ELR (cell line): ENCODE measurements around the gene PKP1.
A peak's percentile ranks its signal among the peaks of the same experiment; 100 is the strongest.

Experiments
- DNase-seq: peaks from one replicate; pipeline ENCODE4 v3.0.0-alpha.2; 2015; ENCODE audit warnings: low read depth

Gene PKP1

DNA sequence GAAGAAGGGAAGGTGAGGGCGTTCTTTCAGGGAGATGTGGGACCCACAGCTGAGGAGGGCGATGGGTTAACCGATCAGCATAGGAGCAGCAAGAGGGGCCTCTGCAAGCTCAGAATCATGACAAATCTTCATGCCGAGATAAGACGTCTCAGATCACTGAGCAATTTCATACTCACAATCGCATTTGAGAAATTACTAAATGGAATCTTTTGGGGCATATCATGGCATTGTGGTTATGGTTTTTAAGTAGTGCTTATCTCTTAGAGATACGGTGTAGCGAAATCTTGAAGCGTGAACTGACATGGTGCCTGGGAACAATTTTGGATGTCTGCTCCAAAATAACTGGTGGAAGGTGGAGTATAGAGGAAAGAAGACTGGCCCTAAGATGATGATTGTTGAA, 88.0 kb downstream of the PKP1 start:
- no peak for DNase-seq

- no peak for DNase-seq
These were observed 88.5 kb downstream of the PKP1 start for GRCh38 chr1:201371792-201372191.

- DNase-seq: no peak
These were observed 91.1 kb downstream of the PKP1 start for GRCh38 chr1:201374364-201374763.

- no peak for DNase-seq
These were observed 91.9 kb downstream of the PKP1 start for GRCh38 chr1:201375169-201375568.

DNA sequence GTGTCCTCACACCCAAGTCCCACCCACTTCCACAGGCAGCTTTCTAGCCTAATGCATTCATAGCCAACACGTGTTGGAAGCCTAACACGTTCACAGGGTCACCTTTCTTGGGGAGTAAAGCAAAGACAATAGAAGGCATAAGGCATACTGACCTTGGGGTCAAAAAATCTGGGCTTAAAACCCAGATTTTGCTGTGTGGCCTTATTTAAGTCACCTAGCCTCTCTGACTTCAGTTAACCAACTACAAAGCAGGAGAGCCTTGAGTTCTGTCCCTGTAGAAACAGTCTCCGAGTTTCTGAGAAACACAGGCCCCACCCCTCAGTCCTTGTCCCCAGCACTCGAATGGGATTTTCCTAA, 92.8 kb downstream of the PKP1 start:
- DNase-seq: no peak

DNA sequence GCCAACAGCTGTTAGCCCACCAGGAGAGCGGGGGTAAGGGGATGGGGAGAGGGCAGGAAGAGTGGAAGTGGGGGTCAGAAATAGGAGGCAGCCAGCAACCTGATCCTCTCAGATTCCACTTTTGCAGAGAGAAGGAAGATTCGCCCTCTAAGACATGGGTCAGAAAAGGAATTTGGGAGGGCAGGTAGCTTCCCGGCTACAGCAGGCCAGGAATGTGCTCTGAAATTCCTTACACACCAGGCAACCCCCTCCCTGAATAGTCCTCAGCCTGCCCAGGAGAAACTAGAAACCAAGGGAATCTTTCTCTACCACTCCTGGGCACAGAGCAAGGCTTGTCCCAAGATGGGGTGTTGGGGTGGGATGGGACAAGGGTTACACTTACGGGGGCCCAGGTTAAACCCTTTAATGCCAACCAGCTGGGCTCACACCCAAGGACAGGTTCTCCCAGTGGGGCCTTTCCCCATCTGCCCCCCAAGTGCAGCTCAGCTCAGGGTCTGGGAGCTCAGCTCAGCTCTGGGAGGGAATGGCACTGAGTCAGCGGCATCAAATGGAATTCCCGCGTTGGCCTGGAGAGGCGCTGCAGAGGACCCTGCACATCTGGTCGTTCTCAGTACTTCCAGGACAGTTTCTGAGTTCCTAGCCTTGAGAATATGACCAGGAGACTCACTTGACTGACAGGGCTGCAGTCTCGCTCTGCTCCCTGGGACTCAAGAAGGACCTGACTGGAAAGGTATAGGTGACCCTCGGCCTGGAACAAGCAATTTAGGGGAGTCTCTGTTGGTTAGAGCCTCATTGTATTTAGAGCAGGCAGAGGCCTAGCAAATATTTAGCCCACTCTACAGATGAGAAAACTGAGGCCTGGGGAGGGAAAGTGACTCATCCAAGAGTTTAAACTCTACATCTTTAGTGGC, 93.4 kb downstream of the PKP1 start:
- DNase-seq: peak; percentile 51

GRCh38 chr1:201377611-201378092, 94.3 kb downstream of the PKP1 start, which contains the start of gene TNNT2:
Gene TNNT2 (minus strand): TSS chr1:201377680. CDS start chr1:201373254, 4,426 bp downstream.
- no peak for DNase-seq

DNA sequence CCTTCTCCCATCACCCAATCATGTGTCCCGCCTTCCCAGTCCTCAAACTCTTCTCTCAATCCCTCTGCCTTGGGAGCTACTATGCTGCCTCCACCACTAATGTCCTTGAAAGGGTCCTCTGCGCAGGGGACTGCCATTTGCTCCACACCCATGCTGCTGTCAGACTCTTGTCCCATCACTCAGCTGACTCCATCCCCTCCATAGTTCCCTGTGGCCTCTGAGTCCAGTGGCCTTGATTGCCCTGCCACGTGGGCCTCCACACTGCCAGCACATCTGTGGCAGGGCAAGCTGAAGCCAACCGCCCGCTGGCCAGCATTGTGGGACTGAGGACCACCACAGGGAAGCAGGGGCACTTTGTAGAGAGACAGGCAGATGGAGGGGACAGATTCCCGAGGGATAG, 95.5 kb downstream of the PKP1 start:
- DNase-seq: no peak

GRCh38 chr1:201379733-201380242, 96.5 kb downstream of the PKP1 start:
- DNase-seq: no peak

- DNase-seq: no peak
These were observed 97.8 kb downstream of the PKP1 start for GRCh38 chr1:201381130-201381529.
